Endothelial cell of umbilical vein (primary cell): ENCODE results near the gene LRP1B.

Source experiments
- CTCF ChIP-seq, 2 donors: IDR thresholded peaks; 1 replicate in 1 of 2; 2 replicates in 1 of 2; pipeline ENCODE4 v1.5.1; 2011; ENCODE audit warnings: low read length in 2 of 2, mild to moderate bottlenecking in 2 of 2, moderate library complexity in 2 of 2, control low read depth in 1 of 2, inconsistent platforms in 1 of 2, low read depth in 1 of 2; ENCODE audit not compliant: insufficient read depth in 1 of 2; ENCODE audit errors: extremely low read depth in 1 of 2
- EZH2 ChIP-seq: IDR thresholded peaks from 2 replicates; pipeline ENCODE4 v1.6.1; 2012; ENCODE audit warnings: borderline replicate concordance, low read depth, mild to moderate bottlenecking, moderate library complexity, low read length, inconsistent platforms; ENCODE audit not compliant: severe bottlenecking
- FOS ChIP-seq: IDR thresholded peaks from 2 replicates; pipeline ENCODE4 v1.6.1; 2011; ENCODE audit warnings: mild to moderate bottlenecking, low read length, moderate library complexity, borderline replicate concordance; ENCODE audit not compliant: insufficient read depth
- MYC ChIP-seq: IDR thresholded peaks from one replicate; pipeline ENCODE4 v1.6.1; 2011; ENCODE audit warnings: mild to moderate bottlenecking, low read depth, low read length

DNA sequence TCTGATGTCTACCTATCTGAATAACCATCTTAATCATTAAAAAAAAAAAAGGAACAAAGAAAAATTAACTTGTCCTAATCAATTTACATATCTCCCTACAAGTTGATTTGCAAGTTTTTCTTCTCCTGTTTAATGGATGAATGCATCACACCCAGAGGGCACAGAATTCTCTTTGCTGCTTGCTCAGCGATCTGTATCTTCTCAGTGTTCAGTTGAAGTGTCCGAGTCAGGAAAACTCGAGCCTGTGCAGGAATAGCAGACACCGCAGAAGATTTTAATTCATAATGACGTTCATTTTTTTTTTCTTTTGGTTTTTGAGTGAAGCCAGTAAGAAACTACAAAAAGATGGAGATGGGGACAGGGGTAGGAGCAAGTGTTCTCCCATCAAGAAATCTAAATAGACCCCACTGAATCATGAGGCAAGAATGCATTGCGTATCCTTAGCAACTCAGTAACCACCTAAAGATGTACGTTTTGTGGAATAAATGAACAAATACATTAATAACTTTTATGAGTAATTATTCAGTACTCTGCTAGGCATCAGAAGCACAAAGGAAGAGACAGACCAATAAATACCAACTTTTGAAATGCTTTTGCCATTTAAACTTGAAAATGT lies 675.5 kb downstream of the LRP1B start:
- no peak for TF ChIP-seq CTCF (IDR thresholded peaks at IDR 0.05; ENCODE audit: extremely low read depth in 1 of 2, insufficient read depth in 1 of 2, low read depth in 1 of 2, low read length in 2 of 2)
- TF ChIP-seq EZH2, result no peak
- TF ChIP-seq FOS, result no peak
- no peak for TF ChIP-seq MYC
